Ovary (tissue), 9 donors: ENCODE measurements around the gene RANBP1. TPM values are rescaled to one million over a fixed set of nuclear protein-coding genes. Genes with fewer than 3 reads are reported as not detected.

Source experiments
- DNase-seq, 5 donors: peaks; one replicate each; pipeline ENCODE4 v3.0.0-alpha.2; 2019 to 2020
- H3K27ac ChIP-seq, 2 donors: fragments of 200-600 bp; one replicate each; pipeline versions ENCODE4 v1.5.1 to v1.8.0; 2019 to 2022
- H3K27me3 ChIP-seq: fragments of 200-600 bp; one replicate; pipeline ENCODE4 v1.8.0; 2022
- H3K36me3 ChIP-seq: fragments of 200-600 bp; sonication (generic); one replicate; pipeline ENCODE4 v1.5.1; 2019
- H3K4me1 ChIP-seq: one replicate; pipeline ENCODE4 v1.8.1; 2013; ENCODE audit warnings: mild to moderate bottlenecking, moderate library complexity; ENCODE audit not compliant: insufficient read depth
- H3K4me3 ChIP-seq: fragments of 200-600 bp; sonication (generic); one replicate; pipeline ENCODE4 v1.5.1; 2017
- H3K9me3 ChIP-seq, 2 donors: fragments of 200-600 bp in 1 of 2; sonication (generic) in 1 of 2; one replicate each; pipeline versions ENCODE4 v1.5.1 to v1.8.1; 2013 to 2019; ENCODE audit warnings: mild to moderate bottlenecking in 1 of 2, moderate library complexity in 1 of 2
- EP300 ChIP-seq: sonication (generic); formaldehyde crosslinking; IDR thresholded peaks from one replicate; pipeline ENCODE4 v1.6.1; 2017; ENCODE audit warnings: antibody characterized with exemption
- POLR2A ChIP-seq: fragments of 450-650 bp; IDR thresholded peaks from one replicate; pipeline ENCODE4 v1.6.1; 2017; ENCODE audit warnings: antibody characterized with exemption, mild to moderate bottlenecking, moderate library complexity
- WGBS, 3 donors: extraction: QIAGEN DNeasy Blood & Tissue Kit in 1 of 3; methylation state at CpG; one replicate each; pipeline versions ENCODE4 v1.1.5 to v1.1.7; 2013 to 2017; 5-methylcytosine and 5-hydroxymethylcytosine counted together
- intact Hi-C, 4 donors: fragments of 100-400 bp; cut with DNase I; formaldehyde crosslinking; loops; one replicate each; pipeline versions ENCODE4 v1.11.0 to v1.15.1; 2022 to 2023
- polyA plus RNA-seq, 2 donors: library from polyadenylated mRNA; stranded (reverse); fragments of 200-250 nt in 1 of 2; fragments of 350-450 nt in 1 of 2; fragmentation: Illumina TruSeq in 1 of 2; extraction: RNeasy Lipid Tissue Mini Kit (QIAGEN cat#74804) in 1 of 2; gene quantifications; one replicate each; pipeline ENCODE4 v1.2.3, GENCODE V29; 2013 to 2014
- total RNA-seq, 7 donors: library from RNA; depleted of rRNA in 2 of 7; stranded (reverse); fragments of >200 nt in 2 of 7; fragmentation: NEBNext Ultra II Directional in 3 of 7; extraction: Animal tissue kit (Norgen Biotek cat#: 25700) in 3 of 7; gene quantifications; one replicate each; pipeline versions ENCODE4 v1.1.0 to v1.2.4, GENCODE V29; 2016 to 2023
- TF ChIP-seq, protein P1 (sequence below), 3 donors: fragments of 450-650 bp in 2 of 3; fragments of 200-600 bp in 1 of 3; IDR thresholded peaks; one replicate each; pipeline versions ENCODE4 v1.5.1 to v1.8.0; 2016 to 2022; ENCODE audit warnings: antibody characterized with exemption in 3 of 3, mild to moderate bottlenecking in 1 of 3
- donor health status: DM: no; HTN: no; CAD: no; lungs with moderate emphysema.
- donor health status: DM: no; HTN: no; CAD: no.
- donor health status: Bipolar disorder and iron deficiency.
- donor health status: DM: yes; HTN: yes; CAD: no.
- donor health status: DM: no; HTN: no; CAD: no.
- donor health status: DM: yes; HTN: yes; CAD: no.

Gene RANBP1
- total and polyA plus RNA-seq, 9 donors: 62.8 to 198 (median 80.2) TPM

DNA sequence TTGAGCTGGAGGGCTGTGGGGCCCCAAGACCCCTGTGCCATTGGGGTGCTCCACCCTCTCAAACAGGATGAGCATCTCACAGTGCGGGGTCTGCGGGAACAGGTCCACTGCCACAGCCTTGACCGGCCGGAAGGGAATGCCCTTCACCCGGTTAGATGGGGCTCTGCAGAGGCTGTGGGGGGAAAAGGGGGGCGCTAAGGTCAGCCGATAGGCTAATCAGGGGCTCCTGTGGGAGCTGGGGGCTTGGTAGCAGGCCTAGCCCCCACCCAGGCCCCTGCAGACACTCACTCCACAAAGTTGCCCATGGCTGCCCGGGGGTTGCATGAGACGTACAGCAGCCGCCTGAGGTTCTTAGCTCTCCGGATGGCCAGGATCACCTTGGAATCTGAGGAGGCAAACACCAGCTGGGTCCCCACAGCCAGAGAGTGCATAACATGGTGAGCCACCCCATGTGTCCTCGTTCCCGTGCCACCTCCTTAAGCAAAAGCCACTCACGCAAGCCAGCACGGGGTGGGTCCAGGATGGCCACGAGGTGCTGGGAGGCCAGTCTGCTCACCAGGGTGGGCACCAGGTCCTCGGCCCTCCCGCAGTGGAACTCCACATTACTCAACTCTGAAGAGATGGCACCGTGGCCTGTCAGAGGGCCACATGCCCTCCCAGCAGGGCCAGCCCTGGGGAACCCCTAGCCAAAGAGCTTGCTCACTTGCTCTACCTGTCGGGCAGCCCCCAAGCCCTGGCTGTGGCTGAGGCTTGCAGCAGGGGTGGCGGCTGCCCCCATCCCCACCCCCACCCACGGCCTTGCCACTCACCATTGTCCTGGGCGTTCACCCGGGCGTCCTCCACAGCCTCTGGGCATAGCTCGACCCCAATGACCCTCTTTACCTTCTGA, 3.0 kb upstream of the RANBP1 start:
- TF ChIP-seq, protein P1, sequence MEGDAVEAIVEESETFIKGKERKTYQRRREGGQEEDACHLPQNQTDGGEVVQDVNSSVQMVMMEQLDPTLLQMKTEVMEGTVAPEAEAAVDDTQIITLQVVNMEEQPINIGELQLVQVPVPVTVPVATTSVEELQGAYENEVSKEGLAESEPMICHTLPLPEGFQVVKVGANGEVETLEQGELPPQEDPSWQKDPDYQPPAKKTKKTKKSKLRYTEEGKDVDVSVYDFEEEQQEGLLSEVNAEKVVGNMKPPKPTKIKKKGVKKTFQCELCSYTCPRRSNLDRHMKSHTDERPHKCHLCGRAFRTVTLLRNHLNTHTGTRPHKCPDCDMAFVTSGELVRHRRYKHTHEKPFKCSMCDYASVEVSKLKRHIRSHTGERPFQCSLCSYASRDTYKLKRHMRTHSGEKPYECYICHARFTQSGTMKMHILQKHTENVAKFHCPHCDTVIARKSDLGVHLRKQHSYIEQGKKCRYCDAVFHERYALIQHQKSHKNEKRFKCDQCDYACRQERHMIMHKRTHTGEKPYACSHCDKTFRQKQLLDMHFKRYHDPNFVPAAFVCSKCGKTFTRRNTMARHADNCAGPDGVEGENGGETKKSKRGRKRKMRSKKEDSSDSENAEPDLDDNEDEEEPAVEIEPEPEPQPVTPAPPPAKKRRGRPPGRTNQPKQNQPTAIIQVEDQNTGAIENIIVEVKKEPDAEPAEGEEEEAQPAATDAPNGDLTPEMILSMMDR (IDR thresholded peaks at IDR 0.05): no peak
- TF ChIP-seq POLR2A: no peak
- Histone ChIP-seq H3K27ac (no peak overlapping the region), H3K9me3 (no peaks in the 10 kb centered on the region), H3K36me3 (peaks cover 4% of the 10 kb centered on the region), H3K4me1 (peaks cover 7% of the 10 kb centered on the region), H3K4me3 (no peak overlapping the region), H3K27me3 (no peaks in the 10 kb centered on the region)
- 73 to 81% (median 75%) methylated on average over 25 to 26 of the region's 26 CpGs for WGBS, 3 donors
- DNase-seq: peak in 1 of 5 donors; percentile 26
- intact Hi-C loops: loop anchor here in 1 of 4 donors (10.0 kb wide), 1 partner anchor 148 kb away; no protein-coding TSS in a partner anchor

DNA sequence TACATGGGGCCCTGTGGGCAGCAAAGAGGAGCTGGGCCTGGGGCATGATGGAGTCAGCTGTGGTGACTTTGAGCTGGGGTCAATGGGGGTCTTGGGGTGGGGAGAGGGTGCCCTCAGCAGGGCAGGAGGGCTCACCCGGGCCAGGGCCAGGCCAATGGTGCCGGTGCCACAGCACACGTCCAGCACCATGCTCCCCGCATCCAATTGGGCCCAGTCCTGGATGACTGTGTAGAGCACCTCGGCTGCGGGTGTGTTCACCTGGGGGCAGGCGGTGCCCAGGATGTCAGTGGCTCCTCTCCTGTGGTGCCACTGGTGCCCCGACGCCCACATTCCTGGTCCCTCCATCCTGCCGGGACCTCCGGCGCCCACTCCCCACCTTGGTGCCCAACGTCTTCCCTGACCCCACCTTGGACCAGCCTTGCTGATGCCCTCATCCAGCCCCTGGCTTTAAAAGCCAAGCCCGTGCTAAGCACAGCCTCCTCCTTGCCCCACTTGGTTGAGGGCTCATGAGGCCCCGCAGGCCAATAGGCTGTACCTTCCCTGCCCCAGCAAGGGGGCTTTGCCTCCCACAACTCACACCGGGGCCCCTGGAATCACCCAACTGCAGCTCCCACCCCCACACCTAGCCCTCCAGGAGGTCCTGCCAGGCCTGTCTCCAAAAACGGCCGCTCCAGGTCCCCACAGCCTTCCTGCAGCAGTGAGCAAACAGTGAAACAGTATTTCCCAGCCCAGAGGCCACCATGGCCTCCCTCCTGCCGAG, 2.2 kb upstream of the RANBP1 start:
- no peak overlapping the region for H3K27ac ChIP-seq
- no peaks in the 10 kb centered on the region for H3K27me3 ChIP-seq
- H3K36me3 ChIP-seq: peaks cover 4% of the 10 kb centered on the region
- no peak overlapping the region for H3K4me3 ChIP-seq
- no peaks in the 10 kb centered on the region for H3K9me3 ChIP-seq
- WGBS, 3 donors: 77 to 81% (median 79%) methylated on average over 19 of the region's 19 CpGs
- intact Hi-C loops: loop anchor here in 1 of 4 donors (10.0 kb wide), 1 partner anchor 149 kb away; no protein-coding TSS in a partner anchor
- peak in 2 of 5 donors; percentile 26 to 28 for DNase-seq
- TF ChIP-seq POLR2A: no peak
- TF ChIP-seq EP300: no peak
- TF ChIP-seq, protein P1 (IDR thresholded peaks at IDR 0.05): no peak
- H3K4me1 ChIP-seq: peaks cover 8% of the 10 kb centered on the region

DNA sequence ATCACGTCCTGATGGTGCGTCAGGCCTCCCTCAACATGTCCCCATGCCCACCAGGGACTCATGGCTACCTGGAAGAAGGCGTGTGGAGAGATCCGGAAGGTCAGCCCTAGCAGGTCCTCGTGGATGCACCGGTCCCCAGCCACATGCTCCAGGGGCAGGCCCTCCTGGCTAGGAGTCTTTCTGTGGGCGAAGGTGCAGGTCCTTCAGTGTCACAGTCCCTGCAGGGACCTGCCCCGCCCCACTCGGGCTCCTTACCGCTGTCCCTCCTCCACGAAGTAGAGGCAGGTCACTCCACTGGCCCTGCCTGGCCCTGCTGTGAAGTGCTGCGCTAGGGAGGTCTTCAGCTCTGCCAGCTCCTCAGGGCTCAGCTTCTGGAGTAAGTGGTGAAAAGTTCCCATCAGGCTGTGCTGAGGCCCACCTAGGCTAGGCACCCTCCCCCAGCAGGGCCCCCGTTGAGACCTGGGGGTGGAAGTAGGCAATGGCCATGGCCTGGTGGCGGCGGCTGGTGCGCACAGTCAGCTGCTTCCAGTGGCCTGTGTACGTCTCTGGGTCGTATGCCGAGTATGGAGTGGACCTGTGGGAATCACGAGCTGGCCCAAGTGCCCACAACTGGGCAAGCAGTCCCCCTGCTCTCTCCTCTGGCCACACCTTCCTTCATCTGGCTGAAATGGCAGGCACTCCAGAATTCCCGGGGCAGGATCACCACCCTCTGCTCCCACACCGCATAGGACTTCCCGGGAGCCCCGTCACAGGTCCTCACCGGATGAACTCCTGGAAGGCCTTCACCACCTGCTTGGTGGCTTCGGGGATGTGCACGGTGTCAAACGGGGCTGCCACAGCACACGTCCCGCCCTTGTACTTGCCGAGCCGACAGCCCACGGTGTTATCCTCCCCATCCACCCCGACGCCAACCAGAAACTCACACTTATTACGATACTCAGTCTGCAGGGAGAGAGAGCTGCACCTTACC, 1.1 kb upstream of the RANBP1 start:
- Histone ChIP-seq H3K4me3 (no peak overlapping the region), H3K27ac (no peak overlapping the region), H3K4me1 (peaks cover 10% of the 10 kb centered on the region), H3K27me3 (no peaks in the 10 kb centered on the region), H3K36me3 (peaks cover 4% of the 10 kb centered on the region), H3K9me3 (no peaks in the 10 kb centered on the region)
- TF ChIP-seq, protein P1 (IDR thresholded peaks at IDR 0.05): no peak
- no peak for TF ChIP-seq EP300
- TF ChIP-seq POLR2A: no peak
- 83 to 87% (median 85%) methylated on average over 36 of the region's 36 CpGs for WGBS, 3 donors
- intact Hi-C loops: loop anchor here in 1 of 4 donors (10.0 kb wide), 1 partner anchor 150 kb away; no protein-coding TSS in a partner anchor
- peak in 2 of 5 donors; percentile 30 to 35 for DNase-seq
